H9 (cell line): Measurements from ENCODE around the gene NPFF. TPM values are rescaled to one million over a fixed set of nuclear protein-coding genes. Genes with fewer than 3 reads are reported as not detected.

Experiments
- DNase-seq: peaks from one replicate; pipeline ENCODE4 v3.0.0-alpha.2; 2017
- H2AFZ ChIP-seq: one replicate; pipeline ENCODE4 v1.6.1; 2013; ENCODE audit warnings: mild to moderate bottlenecking, low read length, control low read depth, moderate library complexity
- H2AK5ac ChIP-seq: 2 replicates; pipeline ENCODE4 v1.6.1; 2013; ENCODE audit warnings: low read length, control low read depth, mixed read lengths; ENCODE audit not compliant: insufficient read length
- H2BK120ac ChIP-seq: one replicate; pipeline ENCODE4 v1.6.1; 2013; ENCODE audit warnings: low read depth, mild to moderate bottlenecking, low read length, control low read depth, inconsistent platforms; ENCODE audit not compliant: poor library complexity, severe bottlenecking
- H2BK12ac ChIP-seq: 2 replicates; pipeline ENCODE4 v1.6.1; 2013; ENCODE audit warnings: low read length, control low read depth, mixed read lengths, low read depth; ENCODE audit not compliant: insufficient read length
- H2BK15ac ChIP-seq: 2 replicates; pipeline ENCODE4 v1.6.1; 2013; ENCODE audit warnings: low read depth, low read length, control low read depth
- H2BK20ac ChIP-seq: one replicate; pipeline ENCODE4 v1.6.1; 2013; ENCODE audit warnings: low read depth, mild to moderate bottlenecking, low read length, control low read depth, inconsistent platforms; ENCODE audit not compliant: poor library complexity, severe bottlenecking
- H2BK5ac ChIP-seq: 2 replicates; pipeline ENCODE4 v1.6.1; 2013; ENCODE audit warnings: low read length, control low read depth, mixed read lengths; ENCODE audit not compliant: insufficient read length
- H3K14ac ChIP-seq: 2 replicates; pipeline ENCODE4 v1.6.1; 2013; ENCODE audit warnings: low read length, control low read depth; ENCODE audit not compliant: insufficient read depth
- H3K18ac ChIP-seq: 2 replicates; pipeline ENCODE4 v1.6.1; 2013; ENCODE audit warnings: low read depth, mild to moderate bottlenecking, mixed read lengths, low read length, control low read depth; ENCODE audit not compliant: insufficient read length
- H3K23ac ChIP-seq: 2 replicates; pipeline ENCODE4 v1.6.1; 2013; ENCODE audit warnings: low read length, control low read depth, mixed read lengths, low read depth; ENCODE audit not compliant: insufficient read length
- H3K23me2 ChIP-seq: 2 replicates; pipeline ENCODE4 v1.6.1; 2013; ENCODE audit warnings: low read depth, mild to moderate bottlenecking, mixed read lengths, low read length, control low read depth; ENCODE audit not compliant: insufficient read length, poor library complexity, severe bottlenecking
- H3K27ac ChIP-seq: 2 replicates; pipeline ENCODE4 v1.5.1; 2013; ENCODE audit warnings: low read length, control low read depth, mixed read lengths, low read depth; ENCODE audit not compliant: insufficient read length
- H3K27me3 ChIP-seq: 2 replicates; pipeline ENCODE4 v1.6.1; 2013; ENCODE audit warnings: low read length, control low read depth, inconsistent platforms; ENCODE audit not compliant: insufficient read depth
- H3K4ac ChIP-seq: 2 replicates; pipeline ENCODE4 v1.6.1; 2013; ENCODE audit warnings: low read depth, mild to moderate bottlenecking, control low read depth, inconsistent platforms, low read length, moderate library complexity
- H3K4me1 ChIP-seq: 2 replicates; pipeline ENCODE4 v1.6.1; 2013; ENCODE audit warnings: low read length, control low read depth, inconsistent platforms; ENCODE audit not compliant: insufficient read depth
- H3K4me2 ChIP-seq: 2 replicates; pipeline ENCODE4 v1.6.1; 2013; ENCODE audit warnings: low read length, control low read depth, mixed read lengths; ENCODE audit not compliant: insufficient read length, insufficient read depth
- H3K56ac ChIP-seq: 2 replicates; pipeline ENCODE4 v1.6.1; 2013; ENCODE audit warnings: low read depth, mild to moderate bottlenecking, mixed read lengths, low read length, control low read depth; ENCODE audit not compliant: insufficient read length
- H3K79me1 ChIP-seq: 2 replicates; pipeline ENCODE4 v1.6.1; 2013; ENCODE audit warnings: low read depth, mild to moderate bottlenecking, moderate library complexity, low read length, control low read depth, inconsistent platforms; ENCODE audit not compliant: insufficient read depth, poor library complexity, severe bottlenecking
- H3K79me2 ChIP-seq: 2 replicates; pipeline ENCODE4 v1.6.1; 2013; ENCODE audit warnings: low read length, control low read depth, inconsistent platforms; ENCODE audit not compliant: insufficient read depth
- H3K9ac ChIP-seq: 2 replicates; pipeline ENCODE4 v1.6.1; 2013; ENCODE audit warnings: low read length, control low read depth, mixed read lengths; ENCODE audit not compliant: insufficient read length; ENCODE audit errors: extremely low read depth
- H3K9me3 ChIP-seq: one replicate; pipeline ENCODE4 v1.6.1; 2013; ENCODE audit warnings: low read depth, low read length, inconsistent platforms; ENCODE audit not compliant: control insufficient read depth
- H3T11ph ChIP-seq: one replicate; pipeline ENCODE4 v1.6.1; 2013; ENCODE audit warnings: mild to moderate bottlenecking, low read length, control low read depth, inconsistent platforms
- H4K20me1 ChIP-seq: one replicate; pipeline ENCODE4 v1.6.1; 2013; ENCODE audit not compliant: control insufficient read depth, insufficient read length, insufficient read depth
- H4K5ac ChIP-seq: 2 replicates; pipeline ENCODE4 v1.6.1; 2013; ENCODE audit warnings: low read depth, mild to moderate bottlenecking, mixed read lengths, low read length, control low read depth; ENCODE audit not compliant: insufficient read length
- H4K8ac ChIP-seq: replicated peaks from 2 replicates; pipeline ENCODE4 v1.6.1; 2013; ENCODE audit warnings: low read length, control low read depth, mixed read lengths, low read depth; ENCODE audit not compliant: insufficient read length
- H4K91ac ChIP-seq: 2 replicates; pipeline ENCODE4 v1.6.1; 2013; ENCODE audit warnings: low read depth, mild to moderate bottlenecking, moderate library complexity, mixed read lengths, low read length, control low read depth; ENCODE audit not compliant: insufficient read length
- H3K27ac Mint-ChIP-seq, 3 experiments: 2 replicates in 2 of 3; 3 replicates in 1 of 3; pipeline ENCODE4 v1.8.0; 2020 to 2021; ENCODE audit warnings: mixed read lengths in 3 of 3, mild to moderate bottlenecking in 1 of 3, moderate library complexity in 1 of 3
- H3K27me3 Mint-ChIP-seq: 2 replicates; pipeline ENCODE4 v1.8.0; 2021; ENCODE audit warnings: low read depth, mild to moderate bottlenecking, moderate library complexity, mixed read lengths
- H3K36me3 Mint-ChIP-seq, 3 experiments: 2 replicates in 2 of 3; 3 replicates in 1 of 3; pipeline ENCODE4 v1.8.0; 2020 to 2021; ENCODE audit warnings: low read depth in 3 of 3, mixed read lengths in 3 of 3; ENCODE audit not compliant: insufficient read depth in 1 of 3
- H3K4me1 Mint-ChIP-seq, 2 experiments: 2 replicates each; pipeline ENCODE4 v1.8.0; 2020; ENCODE audit warnings: mixed read lengths in 2 of 2
- H3K4me3 Mint-ChIP-seq, 2 experiments: 2 replicates in 1 of 2; 3 replicates in 1 of 2; pipeline ENCODE4 v1.8.0; 2020 to 2021; ENCODE audit warnings: mild to moderate bottlenecking in 2 of 2, mixed read lengths in 2 of 2, moderate library complexity in 1 of 2
- H3K9me3 Mint-ChIP-seq, 2 experiments: 2 replicates in 1 of 2; 3 replicates in 1 of 2; pipeline ENCODE4 v1.8.0; 2020; ENCODE audit warnings: mild to moderate bottlenecking in 2 of 2, mixed read lengths in 2 of 2, moderate library complexity in 1 of 2
- WGBS: extraction: QIAGEN DNeasy Blood & Tissue Kit; methylation state at CpG from one replicate; pipeline ENCODE4 v1.1.7; 2013; ENCODE audit warnings: missing lambda C conversion rate, low lambda C conversion rate, mixed read lengths; ENCODE audit not compliant: insufficient read length; ENCODE audit errors: extremely low coverage; 5-methylcytosine and 5-hydroxymethylcytosine counted together
- total RNA-seq: library from RNA; stranded (reverse); gene quantifications from 2 replicates; pipeline ENCODE4 v1.2.1, GENCODE V29; 2021
- TF ChIP-seq, protein P1 (sequence below): fragments of 200-600 bp; sonication (generic); conservative IDR thresholded peaks from 3 replicates; pipeline ENCODE4 v1.8.0; 2021; ENCODE audit warnings: antibody characterized with exemption, mild to moderate bottlenecking

The NPFF gene
- total RNA-seq, 1 experiment from 2014 or later: not detected

DNA sequence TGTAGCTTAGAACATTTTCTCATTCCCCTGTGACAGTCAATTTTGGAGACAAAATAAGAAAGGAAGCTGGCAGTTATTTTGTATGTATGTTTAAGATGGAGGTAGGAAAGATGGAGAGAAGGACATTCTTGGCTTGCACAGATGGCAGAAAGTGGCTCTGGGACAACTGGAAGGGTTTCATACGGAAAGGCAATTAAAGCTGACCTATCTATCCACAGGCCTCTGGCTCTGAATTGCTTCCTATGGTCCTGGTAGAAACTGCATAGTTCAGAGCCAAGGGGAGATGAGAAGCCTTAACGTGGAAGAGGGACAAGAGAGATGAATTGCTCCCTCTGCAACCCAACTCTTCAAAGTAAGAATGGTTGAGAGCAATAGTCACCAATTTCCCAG lies 8.0 kb upstream of the NPFF start:
- no peak overlapping the region for H3K4me2 ChIP-seq
- WGBS: no CpG with 5 or more reads among the region's 2 CpGs
- no peak overlapping the region for H3K4ac ChIP-seq
- no peaks in the 10 kb centered on the region for H3K27me3 ChIP-seq
- H3T11ph ChIP-seq: no peak overlapping the region
- no peaks in the 10 kb centered on the region for H3K23me2 ChIP-seq
- peaks cover 3 to 31% (median 4%) of the 10 kb centered on the region in 3 experiments; a peak in 4 of 7 replicates for H3K36me3 Mint-ChIP-seq
- H3K79me2 ChIP-seq: no peaks in the 10 kb centered on the region
- no peak overlapping the region for H3K23ac ChIP-seq
- H2BK15ac ChIP-seq: no peak overlapping the region
- no peak overlapping the region for H3K14ac ChIP-seq
- TF ChIP-seq, protein P1, sequence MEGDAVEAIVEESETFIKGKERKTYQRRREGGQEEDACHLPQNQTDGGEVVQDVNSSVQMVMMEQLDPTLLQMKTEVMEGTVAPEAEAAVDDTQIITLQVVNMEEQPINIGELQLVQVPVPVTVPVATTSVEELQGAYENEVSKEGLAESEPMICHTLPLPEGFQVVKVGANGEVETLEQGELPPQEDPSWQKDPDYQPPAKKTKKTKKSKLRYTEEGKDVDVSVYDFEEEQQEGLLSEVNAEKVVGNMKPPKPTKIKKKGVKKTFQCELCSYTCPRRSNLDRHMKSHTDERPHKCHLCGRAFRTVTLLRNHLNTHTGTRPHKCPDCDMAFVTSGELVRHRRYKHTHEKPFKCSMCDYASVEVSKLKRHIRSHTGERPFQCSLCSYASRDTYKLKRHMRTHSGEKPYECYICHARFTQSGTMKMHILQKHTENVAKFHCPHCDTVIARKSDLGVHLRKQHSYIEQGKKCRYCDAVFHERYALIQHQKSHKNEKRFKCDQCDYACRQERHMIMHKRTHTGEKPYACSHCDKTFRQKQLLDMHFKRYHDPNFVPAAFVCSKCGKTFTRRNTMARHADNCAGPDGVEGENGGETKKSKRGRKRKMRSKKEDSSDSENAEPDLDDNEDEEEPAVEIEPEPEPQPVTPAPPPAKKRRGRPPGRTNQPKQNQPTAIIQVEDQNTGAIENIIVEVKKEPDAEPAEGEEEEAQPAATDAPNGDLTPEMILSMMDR: no peak
- H3K27ac ChIP-seq: no peak overlapping the region
- no peaks in the 10 kb centered on the region for H3K9me3 Mint-ChIP-seq
- no peak overlapping the region for H4K91ac ChIP-seq
- H3K18ac ChIP-seq: no peak overlapping the region
- no peaks in the 10 kb centered on the region for H3K9me3 ChIP-seq
- no peak overlapping the region for H2AFZ ChIP-seq
- H3K4me1 Mint-ChIP-seq: peaks cover 0 to 8% of the 10 kb centered on the region in 2 experiments; a peak in 3 of 4 replicates
- H2BK12ac ChIP-seq: no peak overlapping the region
- H3K9ac ChIP-seq: no peak overlapping the region
- H2AK5ac ChIP-seq: no peak overlapping the region
- no peaks in the 10 kb centered on the region; the same call in 1 of the 2 replicates for H3K4me1 ChIP-seq
- no peak overlapping the region for H3K4me3 Mint-ChIP-seq
- H4K5ac ChIP-seq: no peak overlapping the region
- no peaks in the 10 kb centered on the region for H4K20me1 ChIP-seq
- H2BK20ac ChIP-seq: no peak overlapping the region
- DNase-seq: no peak
- H3K79me1 ChIP-seq: no peaks in the 10 kb centered on the region
- H4K8ac ChIP-seq: no peak overlapping the region
- no peak overlapping the region for H2BK5ac ChIP-seq
- H2BK120ac ChIP-seq: no peak overlapping the region
- H3K56ac ChIP-seq: no peak overlapping the region
- peak overlapping the region in 2 of 3 experiments; percentile 19 to 25; a peak in 3 of 7 replicates for H3K27ac Mint-ChIP-seq
- H3K27me3 Mint-ChIP-seq: no peaks in the 10 kb centered on the region
